Dermis blood vessel endothelial cell (primary cell): ENCODE measurements around the gene ZNF396. TPM values are rescaled to one million over a fixed set of nuclear protein-coding genes. Genes with fewer than 3 reads are reported as not detected.
A peak's percentile ranks its signal among the peaks of the same experiment; 100 is the strongest.

Source experiments
- DNase-seq: peaks from one replicate; pipeline ENCODE4 v3.0.0; 2010
- total RNA-seq: library from RNA; depleted of rRNA; stranded (reverse); fragments of >200 nt; gene quantifications from 2 replicates; pipeline ENCODE4 v1.2.3, GENCODE V29; 2014

ZNF396 gene
- total RNA-seq, 1 donor from 2014 or later, result 0.51 TPM

GRCh38 chr18:35379421-35379820 is 2.3 kb upstream of the ZNF396 start:
- no peak for DNase-seq

GRCh38 chr18:35378574-35378896 is 1.4 kb upstream of the ZNF396 start:
- no peak for DNase-seq

GRCh38 chr18:35377875-35378573 is 887 bp upstream of the ZNF396 start:
- DNase-seq, result no peak

GRCh38 chr18:35376393-35376741 is 770 bp downstream of the ZNF396 start:
- DNase-seq, result peak; percentile 15

GRCh38 chr18:35374708-35375107 is 2.4 kb downstream of the ZNF396 start:
- DNase-seq, result no peak

- no peak for DNase-seq
These were observed 5.5 kb downstream of the ZNF396 start for GRCh38 chr18:35371412-35372195.

GRCh38 chr18:35369126-35369525 is 8.0 kb downstream of the ZNF396 start:
- no peak for DNase-seq

- DNase-seq, result no peak
These were observed 8.5 kb downstream of the ZNF396 start for GRCh38 chr18:35368595-35368994.

GRCh38 chr18:35362531-35362930 is 14.6 kb downstream of the ZNF396 start:
- no peak for DNase-seq

GRCh38 chr18:35361570-35362321 is 15.4 kb downstream of the ZNF396 start:
- no peak for DNase-seq

- peak; percentile 92 for DNase-seq
These were observed 22.0 kb downstream of the ZNF396 start for GRCh38 chr18:35355140-35355618.

GRCh38 chr18:35352778-35353177 is 24.4 kb downstream of the ZNF396 start:
- no peak for DNase-seq

GRCh38 chr18:35352283-35352682 is 24.9 kb downstream of the ZNF396 start:
- DNase-seq, result no peak

GRCh38 chr18:35348001-35348400 is 29.1 kb downstream of the ZNF396 start:
- no peak for DNase-seq

GRCh38 chr18:35345950-35346349 is 31.2 kb downstream of the ZNF396 start:
- DNase-seq, result no peak

- DNase-seq, result no peak
These were observed 31.6 kb downstream of the ZNF396 start for GRCh38 chr18:35345460-35345921.

GRCh38 chr18:35344736-35345459 is 32.2 kb downstream of the ZNF396 start:
- DNase-seq, result no peak

GRCh38 chr18:35343936-35344735 is 33.0 kb downstream of the ZNF396 start, which contains the start of gene ZNF24:
ZNF24 (minus strand) TSS chr18:35344420; CDS start chr18:35340650, 3,770 bp downstream.
- DNase-seq, result peak; percentile 94

- DNase-seq, result no peak
These were observed 33.6 kb downstream of the ZNF396 start for GRCh38 chr18:35343488-35343935.

GRCh38 chr18:35337286-35337685 is 39.9 kb downstream of the ZNF396 start:
- no peak for DNase-seq

- no peak for DNase-seq
These were observed 41.3 kb downstream of the ZNF396 start for GRCh38 chr18:35335866-35336265.

- DNase-seq, result no peak
These were observed 42.3 kb downstream of the ZNF396 start for GRCh38 chr18:35334821-35335220.
